Placental pericyte (primary cell): ENCODE results near the gene TAS2R39. TPM values are rescaled to one million over a fixed set of nuclear protein-coding genes. Genes with fewer than 3 reads are reported as not detected.

Source experiments
- small RNA-seq: library from RNA; depleted of rRNA; stranded (forward); fragments of <200 nt; gene quantifications from one replicate; pipeline ENCODE3, GENCODE V24; 2012; ENCODE audit warnings: low replicate concordance
- total RNA-seq: library from RNA; depleted of rRNA; stranded (reverse); fragments of >200 nt; gene quantifications from 2 replicates; pipeline ENCODE4 v1.2.3, GENCODE V29; 2012

The TAS2R39 gene
- total RNA-seq: not detected in 2 replicates

DNA sequence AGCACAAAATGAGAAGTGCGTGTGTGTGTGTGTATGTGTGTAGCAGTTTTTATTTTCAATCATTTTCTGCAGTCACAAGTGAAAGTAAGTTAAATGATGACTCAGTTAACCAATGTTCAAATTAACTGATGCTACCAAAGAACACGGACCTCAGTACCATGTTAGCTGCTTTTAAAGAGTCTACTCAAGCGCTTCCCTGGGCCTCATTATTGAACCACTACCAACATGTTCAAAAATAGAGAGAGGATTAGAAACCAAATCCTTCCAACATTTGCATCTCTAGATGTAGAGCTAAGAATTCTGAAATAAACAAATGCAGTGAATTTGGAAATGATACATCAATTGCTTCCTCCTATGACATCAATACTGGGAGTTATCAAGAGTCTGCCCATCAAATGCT is at the start of gene TAS2R39:
Gene TAS2R39 (plus strand): TSS at position 396 of the 400 bp plus-strand sequence. CDS start 0 bp downstream, at position 396.

DNA sequence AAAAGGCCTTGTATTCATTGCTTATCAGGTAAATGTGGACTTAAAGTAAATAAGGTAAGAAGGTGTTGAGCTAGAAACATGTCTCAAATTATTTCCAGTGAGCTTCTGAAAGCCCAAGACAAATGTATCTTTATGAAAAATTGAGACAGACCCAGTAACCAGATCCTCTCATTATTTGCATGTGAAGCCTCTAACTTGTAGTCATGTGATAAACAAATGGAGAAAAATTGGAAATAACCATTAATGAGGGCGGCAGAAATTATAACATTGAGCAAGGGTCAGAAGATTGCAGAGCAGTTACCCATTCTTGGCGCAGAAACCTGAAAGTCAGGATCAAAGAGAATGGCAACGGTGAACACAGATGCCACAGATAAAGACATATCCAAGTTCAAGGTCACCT is 38.5 kb downstream of the TAS2R39 start, which contains the start of gene TAS2R40:
Gene TAS2R40 (plus strand): TSS at position 301 of the 400 bp plus-strand sequence. CDS start 42 bp downstream, at position 343.

Small RNA genes within 50 kb of the gene (small RNA-seq; reads per million reads assigned to genes)
- gene AC073342.3: not detected

Other genes with a start within 250 kb of the TAS2R39 start
- not detected in 2 replicates for gene TRPV5, start 249.7 kb upstream of the TAS2R39 start, total RNA-seq
- gene LLCFC1, start 243.9 kb upstream of the TAS2R39 start, total RNA-seq: not detected in 2 replicates
- not detected in 2 replicates for gene KEL, start 221.1 kb upstream of the TAS2R39 start, total RNA-seq
- not detected in 2 replicates for gene OR9A2, start 156.3 kb upstream of the TAS2R39 start, total RNA-seq
- gene OR6V1, start 131.1 kb upstream of the TAS2R39 start, total RNA-seq: not detected in 2 replicates
- gene PIP, start 51.3 kb upstream of the TAS2R39 start, total RNA-seq: not detected in 2 replicates
- not detected in 2 replicates for gene TAS2R40, start 38.6 kb downstream of the TAS2R39 start, total RNA-seq
- 62.4 and 63.2 TPM in 2 replicates for gene GSTK1, start 80.0 kb downstream of the TAS2R39 start, total RNA-seq
- not detected in 2 replicates for gene TMEM139, start 101.5 kb downstream of the TAS2R39 start, total RNA-seq
- gene CASP2, start 104.9 kb downstream of the TAS2R39 start, total RNA-seq: 8.3 and 15.0 TPM in 2 replicates
- not detected in 2 replicates for gene CLCN1, start 132.7 kb downstream of the TAS2R39 start, total RNA-seq
- 0.44 and 1.1 TPM in 2 replicates for gene FAM131B, start 179.3 kb downstream of the TAS2R39 start, total RNA-seq
- gene ZYX, start 197.9 kb downstream of the TAS2R39 start, total RNA-seq: 86.7 and 119 TPM in 2 replicates
- gene EPHA1, start 225.4 kb downstream of the TAS2R39 start, total RNA-seq: 0.43 TPM in 1 of 2 replicates, not detected in the other